ENCODE measurements around the gene EML5.

EML5 gene

DNA sequence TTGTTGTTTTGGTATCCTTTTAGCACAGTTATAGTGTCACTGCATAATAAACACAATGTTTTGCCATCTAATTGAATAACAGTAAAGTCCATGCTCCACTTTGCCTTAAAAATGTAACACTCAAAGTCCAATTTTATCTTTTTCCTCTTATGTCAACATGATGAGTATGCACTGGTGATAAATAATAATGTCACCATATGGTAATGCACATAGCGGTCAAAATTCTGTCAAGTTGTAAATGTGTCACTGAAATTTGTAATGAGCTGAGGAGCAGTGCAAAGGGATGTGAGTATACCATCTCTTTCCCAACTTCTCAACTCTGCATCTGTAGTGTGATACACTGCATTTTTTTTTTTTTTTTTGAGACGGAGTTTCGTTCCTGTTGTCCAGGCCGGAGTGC, 65.7 kb downstream of the EML5 start:
- FAIRE-seq = peak; percentile 71
- no peak for DNase-seq (ENCODE audit: low spot score)

DNA sequence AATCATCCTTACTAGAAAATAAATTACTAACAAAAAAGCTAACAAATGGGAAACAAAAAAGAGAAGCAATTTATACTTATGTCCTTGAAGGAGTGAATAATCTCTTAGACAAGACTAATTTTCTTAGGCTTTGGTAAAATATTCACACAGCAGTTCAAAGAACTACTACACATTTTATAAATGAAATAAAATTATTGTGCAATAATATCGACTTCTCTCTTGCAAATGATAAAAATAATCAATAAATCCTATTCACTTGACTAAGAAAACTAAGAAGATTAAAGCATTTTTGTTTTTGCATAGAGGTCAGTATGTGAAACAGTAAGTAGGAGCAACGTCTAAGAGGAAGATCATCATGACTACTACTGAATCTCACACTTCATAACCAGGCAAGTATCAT, 82.0 kb downstream of the EML5 start:
- DNase-seq (ENCODE audit: low spot score) = no peak
- FAIRE-seq = peak; percentile 20

DNA sequence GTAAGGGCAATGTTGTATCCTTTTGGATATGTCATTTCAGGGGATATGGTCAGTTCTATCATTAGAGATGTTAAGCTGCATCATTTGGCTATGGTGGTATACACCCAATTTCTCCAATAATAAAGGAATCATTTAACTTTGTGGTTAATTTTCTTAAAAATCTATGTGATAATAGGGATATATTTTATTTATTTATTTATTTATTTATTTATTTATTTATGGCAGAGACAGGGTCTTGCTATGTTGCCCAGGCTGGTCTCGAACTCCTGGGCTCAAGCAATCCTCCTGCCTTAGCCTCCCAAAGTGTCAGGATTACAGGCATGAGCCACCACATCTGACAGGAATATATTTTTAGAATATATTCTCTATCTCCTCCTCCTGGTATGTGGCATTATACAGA, 85.7 kb downstream of the EML5 start:
- FAIRE-seq (no peak), DNase-seq (ENCODE audit: low spot score) (no peak)

DNA sequence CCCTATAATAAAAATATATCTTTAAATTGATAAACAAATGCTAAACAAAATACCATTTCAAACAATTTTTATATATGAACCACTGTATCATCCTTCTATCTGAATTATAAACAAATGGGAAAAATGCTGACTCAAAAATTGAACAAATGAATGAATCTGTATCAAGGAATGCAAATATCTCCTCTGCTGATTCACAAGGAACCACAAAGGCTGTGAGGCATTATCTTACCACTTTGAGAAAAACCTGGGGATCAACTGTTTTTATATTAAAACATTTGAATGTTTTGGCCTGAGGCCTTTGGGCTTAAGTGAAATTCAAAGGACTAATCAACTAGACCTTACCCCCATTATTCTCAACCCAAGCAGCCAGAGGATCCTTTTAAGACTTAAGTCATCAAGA, 86.3 kb downstream of the EML5 start:
- no peak for FAIRE-seq

DNA sequence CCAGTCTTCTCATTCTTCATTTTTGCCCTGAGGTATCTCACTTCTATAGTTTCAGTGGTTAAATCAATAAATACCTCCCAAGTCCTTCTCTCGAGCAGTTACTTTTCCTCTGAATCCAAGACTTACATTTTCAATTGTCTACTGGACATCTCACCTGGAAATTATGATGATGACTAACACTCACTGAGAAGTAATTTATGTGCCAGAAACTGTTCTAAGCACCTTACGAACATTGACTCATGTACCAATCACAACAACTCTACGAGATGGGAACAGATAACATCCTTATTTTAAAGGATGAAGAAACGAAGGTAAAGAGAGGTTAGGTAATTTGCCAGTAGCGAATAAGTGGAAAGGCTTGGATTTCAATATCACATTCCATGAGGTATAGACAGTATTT, 94.1 kb downstream of the EML5 start:
- FAIRE-seq (no peak), DNase-seq (ENCODE audit: low spot score) (no peak)

More for the DNA sequence above, 86.3 kb downstream of the EML5 start:
- DNase-seq (ENCODE audit: low spot score) = no peak

DNA sequence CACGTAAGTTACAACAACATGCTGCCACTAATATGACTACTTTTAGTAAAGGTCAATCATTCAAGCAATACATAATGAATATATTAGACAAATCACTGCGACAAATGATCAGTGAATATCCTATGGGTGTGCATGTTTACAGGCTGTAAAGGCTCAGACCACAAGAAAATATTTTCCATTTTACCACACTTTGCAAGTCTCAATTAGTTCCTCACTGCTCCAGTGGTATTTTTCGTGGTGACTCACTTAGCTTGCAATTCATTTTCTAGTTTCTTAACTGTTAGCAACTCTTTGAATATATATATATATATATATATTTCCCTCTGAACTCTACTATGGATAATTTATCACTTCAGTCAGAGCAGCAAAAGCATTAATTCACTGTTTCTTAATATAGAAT, 96.9 kb downstream of the EML5 start:
- DNase-seq (ENCODE audit: low spot score) = no peak
- no peak for FAIRE-seq

DNA sequence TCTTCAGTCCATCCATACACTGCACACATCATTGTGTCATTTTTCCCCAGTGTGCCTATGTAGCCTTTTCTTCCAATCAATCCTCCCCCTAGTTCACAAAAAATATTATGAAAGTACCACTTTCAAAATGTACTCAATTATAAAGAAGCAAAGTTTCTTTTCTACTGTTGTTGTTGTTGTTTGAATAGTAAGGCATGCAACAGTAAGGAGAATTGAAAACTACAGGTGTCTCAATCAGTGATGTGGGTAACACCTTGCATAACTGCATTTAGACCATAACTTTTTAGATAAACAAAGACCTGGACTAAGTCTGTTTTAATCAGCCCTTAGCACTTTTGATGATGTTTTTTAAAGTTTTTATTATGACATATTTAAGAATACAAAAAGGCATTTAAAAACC, 104.4 kb downstream of the EML5 start:
- FAIRE-seq (no peak), DNase-seq (ENCODE audit: low spot score) (no peak)

DNA sequence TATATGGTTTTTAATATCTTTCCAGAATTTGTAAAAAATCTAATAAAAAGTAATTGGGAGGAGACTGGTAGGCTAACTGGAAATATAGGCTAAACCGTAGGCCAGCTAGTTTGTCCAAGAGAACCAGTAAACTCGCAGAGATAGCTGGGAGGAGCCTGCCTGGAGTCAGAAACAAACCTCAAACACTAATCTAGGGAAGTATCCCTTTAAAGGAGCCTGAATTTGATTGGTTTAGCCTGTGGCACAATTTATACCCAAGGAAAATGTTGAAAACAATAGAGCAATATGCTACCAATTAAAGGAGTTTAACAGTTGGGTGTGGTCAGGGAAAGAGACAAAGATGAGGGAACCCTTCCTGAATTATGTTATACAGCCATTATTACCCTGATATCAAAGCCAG, 109.6 kb downstream of the EML5 start:
- DNase-seq (ENCODE audit: low spot score) (no peak), FAIRE-seq (no peak)

DNA sequence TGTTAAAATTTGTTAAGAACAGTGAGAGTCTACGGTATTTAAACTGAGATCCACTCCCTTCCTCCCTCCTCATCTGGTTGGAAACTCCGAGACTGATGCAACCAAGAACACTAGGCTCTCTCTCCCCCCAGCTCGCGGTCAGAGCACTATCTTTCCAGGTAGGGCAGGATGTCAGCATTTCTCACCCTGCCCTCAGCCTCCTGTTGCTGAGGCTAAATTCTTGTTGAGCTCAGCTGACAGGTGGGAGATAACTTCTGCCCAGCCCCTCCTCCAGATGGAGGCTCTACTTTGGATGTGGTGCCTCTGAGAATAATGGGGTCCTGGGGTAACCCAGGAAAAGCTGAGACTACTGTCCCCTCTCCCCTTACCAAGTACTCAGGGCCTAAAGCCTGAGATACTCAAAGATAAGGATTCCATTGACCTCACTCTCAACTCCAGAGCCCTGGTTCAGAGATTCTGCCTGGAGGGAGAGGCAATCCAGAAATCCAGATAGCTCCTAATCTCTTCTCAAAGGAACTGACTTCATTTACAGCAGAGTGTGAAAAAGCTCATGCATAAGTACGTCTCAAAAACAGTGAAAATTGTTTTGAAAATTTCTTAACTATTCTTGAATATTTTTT, 110.1 kb downstream of the EML5 start:
- no peak for FAIRE-seq
- no peak for DNase-seq (ENCODE audit: low spot score)

DNA sequence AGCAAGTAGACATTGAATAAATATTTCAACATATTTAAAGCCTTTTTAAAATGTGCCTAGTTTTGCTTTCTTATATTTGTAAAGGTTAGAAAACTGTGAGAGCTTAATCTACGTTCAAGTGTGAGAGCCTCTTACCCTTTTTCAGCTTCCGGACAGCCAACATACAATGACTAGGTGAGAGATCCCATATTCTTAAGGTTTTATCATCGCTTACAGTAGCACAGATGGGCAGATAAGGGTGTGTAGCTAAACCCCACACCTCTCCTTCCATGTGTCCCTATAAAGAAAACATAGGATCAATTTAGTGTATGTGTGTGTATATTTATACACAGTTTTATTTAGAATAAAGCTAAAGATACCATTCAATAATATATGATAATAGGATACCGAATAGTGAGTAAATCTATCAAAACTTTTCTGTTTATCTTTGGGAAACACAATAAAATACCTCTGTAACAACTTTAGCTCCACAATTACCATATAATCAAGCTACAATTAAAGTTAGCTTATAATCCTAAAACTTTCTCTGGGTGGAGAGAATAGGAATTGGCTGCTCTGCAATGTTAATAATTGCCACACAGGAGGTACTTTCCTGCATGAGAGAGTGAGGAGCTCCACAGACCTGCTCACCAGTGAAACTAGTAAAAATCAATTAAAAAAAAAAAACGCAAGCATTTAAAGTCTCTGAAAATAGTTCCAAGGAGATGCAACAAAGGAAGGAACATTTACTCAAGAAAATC, 110.8 kb downstream of the EML5 start:
- no peak for DNase-seq (ENCODE audit: low spot score)
- no peak for FAIRE-seq

DNA sequence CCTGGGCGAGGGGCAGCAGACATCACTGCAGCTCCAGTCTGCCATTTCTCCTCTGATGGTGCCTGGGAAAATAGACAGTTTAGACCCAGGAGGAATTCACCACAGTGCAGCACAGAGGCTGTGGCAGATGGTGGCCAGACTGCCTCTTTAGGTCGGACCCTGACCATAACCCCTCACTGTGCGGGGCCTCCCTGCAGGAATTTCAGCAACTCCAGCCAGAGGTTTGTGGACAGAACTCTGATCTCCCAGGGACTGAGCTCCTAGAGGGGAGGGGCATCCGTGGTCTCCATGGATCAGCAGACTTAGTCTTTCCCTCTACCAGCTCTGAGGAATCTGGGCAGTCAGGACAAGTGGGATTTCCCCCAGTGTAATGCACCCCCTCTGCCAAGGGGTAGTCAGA, 123.4 kb downstream of the EML5 start:
- FAIRE-seq (no peak), DNase-seq (ENCODE audit: low spot score) (no peak)

DNA sequence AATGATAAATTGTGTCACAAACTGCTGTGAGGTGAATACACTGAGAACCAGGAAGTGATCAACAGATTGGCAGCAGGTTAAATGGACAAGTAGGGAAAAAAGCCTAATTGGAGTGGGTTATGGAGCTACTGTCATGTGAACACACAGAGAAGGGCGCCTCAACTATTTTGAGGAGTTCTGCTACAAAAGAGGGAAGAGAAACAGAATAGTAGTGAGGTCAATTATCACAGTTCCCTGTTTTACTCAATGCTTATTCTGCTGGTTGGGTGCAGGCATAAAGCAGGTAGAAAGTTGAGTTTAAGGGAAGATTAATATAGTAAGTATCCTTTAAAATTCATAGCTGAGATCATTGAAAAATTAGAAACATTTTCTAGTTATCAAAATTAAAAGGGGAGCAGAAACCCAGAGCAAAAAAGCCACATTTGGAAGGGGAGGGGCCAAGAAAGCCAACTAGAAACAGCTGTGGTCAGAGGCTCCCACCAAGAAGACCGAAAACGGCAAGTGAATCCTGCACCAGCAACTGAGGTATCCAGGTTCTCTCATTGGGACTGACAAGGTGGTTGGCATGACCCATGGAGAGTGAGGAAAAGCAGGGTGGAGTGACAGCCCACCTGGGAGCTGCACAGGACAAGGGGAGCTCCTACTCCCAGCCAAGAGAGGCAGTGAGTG, 124.2 kb downstream of the EML5 start:
- no peak for DNase-seq (ENCODE audit: low spot score)
- FAIRE-seq = no peak

DNA sequence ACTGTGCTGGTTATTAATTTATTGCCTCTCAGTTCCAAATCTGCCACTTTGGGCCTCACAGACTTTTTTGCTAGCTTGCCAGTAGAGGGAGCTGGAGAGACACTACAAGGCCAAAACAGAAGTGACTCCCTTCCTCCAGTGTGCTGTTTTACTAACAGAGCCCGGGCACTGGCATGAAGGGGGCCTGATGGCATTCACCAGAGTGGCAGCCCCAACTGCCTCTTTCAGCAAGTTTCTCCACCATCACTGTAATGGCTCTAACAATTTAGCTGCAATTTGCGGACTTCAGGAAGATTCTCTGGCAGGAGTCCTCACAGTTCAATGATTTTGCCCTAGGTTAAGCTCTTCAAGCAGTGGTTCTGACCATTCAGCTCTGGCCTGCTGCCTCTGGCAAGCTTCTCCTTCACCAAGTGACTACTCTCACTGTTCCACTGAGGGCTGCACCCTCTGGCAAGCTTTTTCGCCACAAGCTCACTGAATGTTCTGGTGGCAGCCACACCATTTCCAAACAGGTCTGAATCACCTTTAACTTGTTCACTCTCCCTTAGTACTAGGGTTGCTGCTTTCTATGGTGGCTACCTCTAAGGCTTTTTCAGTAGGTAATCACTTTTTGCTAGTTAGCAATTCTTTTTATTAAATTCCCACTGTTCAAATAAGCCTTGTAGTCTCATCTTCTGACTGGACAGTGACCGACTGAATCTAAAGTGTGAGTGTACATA, 125.0 kb downstream of the EML5 start:
- FAIRE-seq = no peak

DNA sequence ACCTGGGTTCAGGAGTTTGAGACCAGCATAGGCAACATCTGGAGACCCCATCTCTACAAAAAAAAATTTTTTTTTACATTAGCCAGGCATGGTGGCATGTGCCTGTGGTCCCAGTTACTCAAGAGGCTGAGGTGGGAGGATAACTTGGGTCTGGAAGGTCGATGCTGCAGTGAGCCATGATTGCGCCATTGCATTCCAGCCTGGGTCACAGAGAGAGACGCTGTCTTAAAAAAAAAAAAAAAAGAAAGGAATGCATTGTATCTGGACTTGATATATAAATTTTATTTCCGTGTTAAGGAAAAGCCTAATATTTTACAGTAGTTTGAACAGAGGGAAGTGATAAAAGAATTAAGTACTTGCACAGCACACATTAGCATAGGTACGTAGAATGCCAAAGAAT, 132.7 kb downstream of the EML5 start:
- FAIRE-seq = no peak
- DNase-seq (ENCODE audit: low spot score) = no peak

More for the DNA sequence above, 125.0 kb downstream of the EML5 start:
- peak; percentile 80 for DNase-seq (ENCODE audit: low spot score)

DNA sequence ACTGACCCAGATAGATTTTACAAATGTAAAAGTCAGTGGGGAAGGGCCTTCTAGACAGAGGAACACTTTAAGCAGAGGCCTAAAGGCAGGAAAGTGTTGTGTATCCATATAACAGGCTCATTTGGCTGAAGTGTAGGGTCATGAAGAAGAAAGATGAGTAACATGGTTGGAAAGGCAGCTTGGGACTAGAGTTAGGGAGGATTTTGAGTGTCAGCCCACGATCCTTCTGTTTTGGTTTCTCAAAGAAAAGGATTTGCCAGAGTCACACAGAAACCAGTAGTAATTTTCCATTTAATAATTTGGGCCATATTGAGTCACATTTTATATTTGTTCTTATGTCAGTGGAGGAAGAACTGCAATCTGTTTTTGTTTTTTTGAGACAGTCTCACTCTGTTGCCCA, 153.5 kb downstream of the EML5 start:
- no peak for FAIRE-seq
- DNase-seq (ENCODE audit: low spot score) = no peak

DNA sequence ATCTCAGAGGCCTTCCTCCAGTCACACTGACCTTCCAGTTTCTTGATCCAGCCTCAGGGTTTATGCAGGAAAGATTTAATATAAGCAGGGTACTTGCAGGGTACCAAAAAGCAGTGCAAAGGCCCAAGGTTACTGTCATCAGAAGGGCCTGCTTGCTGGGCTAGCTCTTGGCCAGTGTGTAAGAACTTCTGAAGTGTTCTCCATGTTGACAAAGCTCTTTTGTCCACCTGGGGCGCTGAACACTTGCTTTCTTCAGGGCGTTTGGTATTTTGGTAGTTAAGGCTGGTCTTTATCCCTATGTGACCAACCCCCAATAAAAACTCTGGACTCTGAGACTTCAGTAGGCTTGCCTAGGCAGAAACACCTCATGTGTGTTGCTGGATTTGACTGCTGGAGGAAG, 160.2 kb downstream of the EML5 start:
- FAIRE-seq (no peak), DNase-seq (ENCODE audit: low spot score) (no peak)

DNA sequence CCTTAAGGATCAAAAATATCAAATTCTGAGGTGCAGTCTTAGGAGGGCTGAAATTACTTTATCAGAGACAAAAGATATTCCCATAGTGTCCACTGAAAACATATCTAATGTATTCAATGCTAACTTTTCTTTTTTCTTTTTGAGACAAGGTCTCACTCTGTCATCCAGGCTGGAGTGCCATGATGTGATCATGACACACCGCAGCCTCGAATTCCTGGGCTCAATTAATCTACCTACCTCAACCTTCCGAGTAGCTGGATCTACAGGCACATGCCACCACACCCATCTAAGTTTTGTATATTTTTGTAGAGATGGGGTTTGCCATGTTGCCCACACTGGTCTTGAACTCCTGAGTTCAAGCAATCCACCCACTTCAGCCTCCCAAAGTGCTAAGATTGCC, 161.7 kb downstream of the EML5 start:
- no peak for FAIRE-seq
- DNase-seq (ENCODE audit: low spot score) = no peak

DNA sequence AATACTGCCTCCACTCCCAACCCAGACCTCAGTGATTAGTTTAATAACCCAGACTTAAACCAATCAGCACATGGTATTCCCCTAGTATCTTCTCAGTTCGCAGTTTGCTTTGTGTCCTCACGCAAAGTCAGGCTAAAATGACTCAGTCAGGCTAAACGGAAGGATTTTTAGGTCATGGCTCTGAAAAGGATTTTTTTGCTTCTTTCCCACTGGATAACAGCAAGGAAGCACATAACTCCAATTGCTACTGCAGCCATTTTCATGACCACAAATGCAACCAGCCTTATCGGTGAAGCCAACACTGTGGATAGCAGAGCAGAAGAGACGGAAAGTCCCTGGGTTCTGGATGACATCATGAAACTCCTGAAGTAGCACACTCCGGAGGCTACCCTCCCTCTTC, 162.2 kb downstream of the EML5 start:
- FAIRE-seq = no peak
- peak; percentile 21 for DNase-seq (ENCODE audit: low spot score)

DNA sequence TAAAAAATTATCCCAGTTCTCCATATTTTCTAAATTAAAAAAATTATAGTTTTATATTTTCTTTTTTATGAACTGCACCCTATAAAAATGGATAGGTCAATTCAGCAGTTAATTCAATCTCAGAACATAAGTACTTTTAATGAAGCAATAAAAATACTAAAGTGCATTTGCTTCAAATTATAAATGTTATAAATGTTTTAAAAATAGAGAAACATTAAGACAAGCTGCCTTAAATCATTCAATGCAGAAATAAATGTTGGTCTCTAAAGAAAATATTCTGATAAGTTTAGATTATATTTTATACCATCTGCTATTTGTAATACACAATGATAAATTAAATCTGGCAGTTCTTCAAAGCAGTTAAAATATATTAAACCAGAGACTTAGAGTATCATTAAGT, 164.3 kb downstream of the EML5 start:
- FAIRE-seq (no peak), DNase-seq (ENCODE audit: low spot score) (no peak)

DNA sequence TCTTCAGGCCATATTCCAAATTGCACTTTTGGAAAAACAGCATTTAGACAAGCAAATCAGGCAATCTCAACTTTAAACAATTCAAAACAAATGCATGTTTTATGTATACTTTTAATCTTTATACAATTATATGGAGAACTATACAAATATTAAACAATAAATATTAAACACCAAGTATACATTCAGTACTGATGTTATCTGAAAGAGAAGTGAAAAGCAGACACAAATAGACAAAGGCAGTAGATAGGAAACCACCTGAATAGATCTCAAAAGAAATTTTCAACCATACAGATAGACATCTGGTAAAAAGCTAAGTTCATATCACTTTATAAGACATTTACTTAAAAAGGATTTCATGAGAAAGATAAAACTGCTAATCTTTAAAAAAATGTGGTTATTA, 164.7 kb downstream of the EML5 start:
- DNase-seq (ENCODE audit: low spot score) (no peak), FAIRE-seq (no peak)

DNA sequence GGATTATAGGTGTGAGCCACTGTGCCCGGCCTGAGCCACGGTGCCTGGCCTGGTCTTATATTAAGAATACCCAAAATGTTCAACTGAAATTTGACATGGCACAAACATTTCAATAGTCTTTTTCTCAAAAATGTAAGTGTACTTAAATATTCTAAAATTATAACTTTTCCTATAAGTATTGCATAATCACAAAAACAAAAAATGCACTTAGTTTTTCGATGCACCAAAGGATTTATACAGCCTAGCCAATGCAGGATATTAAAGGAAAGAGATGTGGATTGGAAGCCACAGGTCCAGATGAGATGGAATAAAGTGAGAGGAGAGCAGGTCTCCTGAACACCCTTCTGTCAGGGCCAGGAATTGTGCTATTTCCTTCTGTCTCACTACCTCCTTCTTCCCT, 167.1 kb downstream of the EML5 start:
- FAIRE-seq = no peak
- no peak for DNase-seq (ENCODE audit: low spot score)

DNA sequence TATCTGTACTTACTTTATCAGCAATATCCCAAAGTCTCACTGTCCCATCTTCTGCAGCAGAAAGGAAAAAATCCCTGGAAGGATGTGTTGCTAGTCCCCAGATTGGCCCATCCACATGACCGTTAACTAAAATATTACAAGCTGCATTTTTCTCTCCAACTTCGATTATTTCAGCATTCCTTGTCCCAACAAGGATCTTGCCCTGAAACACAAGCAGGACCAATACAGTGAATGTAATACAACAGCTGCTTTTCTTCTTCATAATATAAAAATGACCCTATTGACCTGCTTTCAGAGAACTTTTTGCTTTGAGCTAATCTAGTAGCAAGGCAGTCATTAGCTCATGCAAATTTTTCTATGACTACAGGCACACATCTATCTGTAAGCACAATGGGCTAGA, 171.7 kb downstream of the EML5 start:
- FAIRE-seq (no peak), DNase-seq (ENCODE audit: low spot score) (no peak)
